Cardiac septum (tissue), 1 donor: ENCODE measurements around the gene JPH2. TPM values are rescaled to one million over a fixed set of nuclear protein-coding genes. Genes with fewer than 3 reads are reported as not detected.
A peak's percentile ranks its signal among the peaks of the same experiment; 100 is the strongest.

ENCODE experiments used
- DNase-seq: peaks from one replicate; pipeline ENCODE4 v3.0.0-alpha.2; 2020; ENCODE audit warnings: low spot score
- intact Hi-C: fragments of 100-400 bp; cut with DNase I; formaldehyde crosslinking; loops from one replicate; pipeline ENCODE4 v1.14.0; 2022
- total RNA-seq: library from RNA; stranded (reverse); fragmentation: NEBNext Ultra II Directional; extraction: Animal tissue kit (Norgen Biotek cat#: 25700); gene quantifications from one replicate; pipeline ENCODE4 v1.2.1, GENCODE V29; 2021
- donor health status: DM: no; HTN: no; CAD: no.

The JPH2 gene
- total RNA-seq, 1 donor from 2014 or later = 182 TPM

GRCh38 chr20:44074252-44075151 is 112.5 kb downstream of the JPH2 start:
- no peak for DNase-seq
- intact Hi-C loops = no loop called here

GRCh38 chr20:44073675-44074071 is 113.3 kb downstream of the JPH2 start:
- no peak for DNase-seq
- intact Hi-C loops = no loop called here

- DNase-seq = no peak
- intact Hi-C loops = no loop called here
Measured at GRCh38 chr20:44073011-44073674, 113.8 kb downstream of the JPH2 start.

- DNase-seq = no peak
- intact Hi-C loops = no loop called here
Measured at GRCh38 chr20:44072384-44072783, 114.6 kb downstream of the JPH2 start.

GRCh38 chr20:44071526-44072111 is 115.4 kb downstream of the JPH2 start:
- intact Hi-C loops = no loop called here
- DNase-seq = no peak

GRCh38 chr20:44071057-44071456 is 115.9 kb downstream of the JPH2 start:
- intact Hi-C loops = no loop called here
- no peak for DNase-seq

GRCh38 chr20:44070139-44070900 is 116.7 kb downstream of the JPH2 start:
- intact Hi-C loops = no loop called here
- no peak for DNase-seq

GRCh38 chr20:44069203-44070011 is 117.6 kb downstream of the JPH2 start:
- intact Hi-C loops = no loop called here
- peak; percentile 90 for DNase-seq

GRCh38 chr20:44068316-44069201 is 118.4 kb downstream of the JPH2 start:
- no peak for DNase-seq
- intact Hi-C loops = no loop called here

- intact Hi-C loops = no loop called here
- no peak for DNase-seq
Measured at GRCh38 chr20:44067650-44068081, 119.3 kb downstream of the JPH2 start.

- no peak for DNase-seq
- intact Hi-C loops = no loop called here
Measured at GRCh38 chr20:44066645-44067606, 120.1 kb downstream of the JPH2 start.

- intact Hi-C loops = no loop called here
- no peak for DNase-seq
Measured at GRCh38 chr20:44065401-44066340, 121.3 kb downstream of the JPH2 start.

- intact Hi-C loops = no loop called here
- DNase-seq = no peak
Measured at GRCh38 chr20:44064501-44065400, 122.2 kb downstream of the JPH2 start.
